GM08714 (cell line): Measurements from ENCODE around the gene MORN2.

ENCODE experiments used
- H3K4me3 ChIP-seq: fragments of 200-500 bp; sonication (Bioruptor generic); 2 replicates; pipeline ENCODE4 v1.5.1; 2014; ENCODE audit warnings: mild to moderate bottlenecking, low read length, inconsistent platforms
- ZNF274 ChIP-seq: IDR thresholded peaks from 2 replicates; pipeline ENCODE4 v1.6.1; 2012; ENCODE audit warnings: mild to moderate bottlenecking, low read depth, low read length

Gene MORN2

GRCh38 chr2:38922902-38923301, 47.1 kb downstream of the MORN2 start:
- no peak for TF ChIP-seq ZNF274
- no peak overlapping the region for H3K4me3 ChIP-seq

- no peak for TF ChIP-seq ZNF274
- no peak overlapping the region for H3K4me3 ChIP-seq
Measured at GRCh38 chr2:38925982-38926381, 50.2 kb downstream of the MORN2 start.

DNA sequence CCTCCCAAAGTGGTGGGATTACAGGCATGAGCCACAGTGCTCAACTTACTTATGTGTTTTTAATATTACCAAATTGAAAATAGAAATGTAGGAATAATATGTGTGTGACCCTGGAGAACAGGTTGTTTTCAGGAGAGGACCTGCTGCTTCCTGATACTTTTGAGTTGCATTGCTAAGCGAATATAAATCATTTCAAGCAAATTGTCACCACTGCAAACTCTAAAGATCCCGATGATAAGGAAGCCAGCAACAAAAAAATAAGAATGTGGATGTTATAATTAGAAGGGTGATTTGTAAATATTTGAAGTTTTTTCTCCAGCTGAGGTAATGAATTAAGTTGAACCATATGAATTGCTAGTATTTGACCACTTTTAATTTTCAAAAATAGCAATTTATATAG, 54.8 kb downstream of the MORN2 start:
- TF ChIP-seq ZNF274 = no peak
- H3K4me3 ChIP-seq = no peak overlapping the region
